Stimulated activated effector memory CD8-positive, alpha-beta T cell treated with anti-CD3 and anti-CD28 coated beads, Interleukin-12 subunit alpha, Interleukin-12 subunit beta, amount 100 ng/mL, for 72 hours (primary cell): ENCODE results near the gene CPA4.

Experiments
- ATAC-seq: fragments of 150-1000 bp; cut with Tn5 transposase; 2 replicates; pipeline ENCODE4 v1.10.0; 2021
- DNase-seq, 2 donors: peaks; one replicate each; pipeline ENCODE4 v3.0.0; 2021 to 2022; ENCODE audit warnings: low spot score in 2 of 2
- H3K27ac Mint-ChIP-seq: one replicate; pipeline ENCODE4 v1.8.0; 2022; ENCODE audit warnings: mild to moderate bottlenecking, mixed read lengths
- H3K36me3 Mint-ChIP-seq: one replicate; pipeline ENCODE4 v1.8.0; 2022; ENCODE audit warnings: mild to moderate bottlenecking, mixed read lengths
- H3K4me1 Mint-ChIP-seq: one replicate; pipeline ENCODE4 v1.8.0; 2022; ENCODE audit warnings: mixed read lengths
- H3K4me3 Mint-ChIP-seq: one replicate; pipeline ENCODE4 v1.8.0; 2022; ENCODE audit warnings: mild to moderate bottlenecking, mixed read lengths
- H3K9me3 Mint-ChIP-seq: one replicate; pipeline ENCODE4 v1.8.0; 2022; ENCODE audit warnings: mixed read lengths

The CPA4 gene

DNA sequence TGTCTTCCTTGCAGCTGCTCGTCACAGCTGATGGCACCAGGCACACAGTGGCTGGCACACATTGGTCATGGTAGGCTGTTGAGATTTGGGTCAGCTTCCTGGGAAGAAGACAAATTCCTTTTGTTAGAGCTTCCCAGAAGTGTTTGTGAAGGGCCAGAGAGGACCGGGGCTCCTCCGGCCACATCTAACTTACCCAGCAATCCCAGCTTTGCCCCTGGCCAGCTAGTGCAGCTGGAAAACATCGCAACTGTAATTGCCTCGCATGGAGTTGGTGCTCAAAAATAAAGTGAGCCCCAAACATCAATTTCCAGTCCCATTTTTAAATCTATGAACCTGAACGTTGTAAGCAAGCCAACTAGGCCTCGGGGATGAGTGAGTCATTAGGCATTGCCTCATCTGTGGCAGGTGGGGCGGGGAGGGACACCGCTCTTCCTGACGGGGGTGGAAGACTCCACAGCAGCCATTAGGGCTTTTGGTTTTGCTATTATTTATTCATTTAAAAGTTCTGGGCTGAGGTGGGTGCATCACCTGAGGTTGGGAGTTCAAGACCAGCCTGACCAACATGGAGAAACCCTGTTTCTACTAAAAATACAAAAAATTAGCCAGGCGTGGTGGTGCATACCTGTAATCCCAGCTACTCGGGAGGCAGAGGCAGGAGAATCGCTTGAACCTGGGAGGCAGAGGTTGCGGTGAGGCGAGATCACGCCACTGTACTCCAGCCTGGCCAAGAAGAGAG, 64.1 kb downstream of the CPA4 start:
- H3K9me3 Mint-ChIP-seq: peaks cover 15% of the 10 kb centered on the region
- ATAC-seq: no peak
- H3K27ac Mint-ChIP-seq: no peak overlapping the region
- no peaks in the 10 kb centered on the region for H3K4me1 Mint-ChIP-seq
- H3K4me3 Mint-ChIP-seq: no peak overlapping the region
- no peak for DNase-seq
- no peaks in the 10 kb centered on the region for H3K36me3 Mint-ChIP-seq

DNA sequence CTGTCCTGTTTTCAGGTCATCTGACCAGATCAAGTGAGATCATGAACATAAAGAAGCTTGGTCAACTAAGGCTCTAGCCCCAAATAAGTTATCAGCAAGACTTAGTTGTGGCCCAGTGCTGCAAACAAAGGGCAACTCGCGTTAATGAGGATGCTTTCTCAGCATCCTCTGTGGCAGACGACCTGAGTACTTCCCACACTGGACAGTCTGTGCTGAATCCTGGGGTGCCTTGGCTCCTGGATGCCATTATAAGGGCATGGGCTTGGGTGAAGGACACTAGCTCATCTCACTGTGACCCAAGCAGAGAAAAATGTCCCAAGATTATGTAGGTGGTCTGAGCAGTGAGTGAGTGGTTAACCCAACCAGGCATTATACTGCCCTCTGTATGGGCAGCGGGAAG, 65.5 kb downstream of the CPA4 start:
- peaks cover 10% of the 10 kb centered on the region for H3K4me1 Mint-ChIP-seq
- ATAC-seq: no peak
- no peak overlapping the region for H3K4me3 Mint-ChIP-seq
- H3K9me3 Mint-ChIP-seq: peaks cover 15% of the 10 kb centered on the region
- H3K36me3 Mint-ChIP-seq: no peaks in the 10 kb centered on the region
- no peak overlapping the region for H3K27ac Mint-ChIP-seq
- DNase-seq: no peak

DNA sequence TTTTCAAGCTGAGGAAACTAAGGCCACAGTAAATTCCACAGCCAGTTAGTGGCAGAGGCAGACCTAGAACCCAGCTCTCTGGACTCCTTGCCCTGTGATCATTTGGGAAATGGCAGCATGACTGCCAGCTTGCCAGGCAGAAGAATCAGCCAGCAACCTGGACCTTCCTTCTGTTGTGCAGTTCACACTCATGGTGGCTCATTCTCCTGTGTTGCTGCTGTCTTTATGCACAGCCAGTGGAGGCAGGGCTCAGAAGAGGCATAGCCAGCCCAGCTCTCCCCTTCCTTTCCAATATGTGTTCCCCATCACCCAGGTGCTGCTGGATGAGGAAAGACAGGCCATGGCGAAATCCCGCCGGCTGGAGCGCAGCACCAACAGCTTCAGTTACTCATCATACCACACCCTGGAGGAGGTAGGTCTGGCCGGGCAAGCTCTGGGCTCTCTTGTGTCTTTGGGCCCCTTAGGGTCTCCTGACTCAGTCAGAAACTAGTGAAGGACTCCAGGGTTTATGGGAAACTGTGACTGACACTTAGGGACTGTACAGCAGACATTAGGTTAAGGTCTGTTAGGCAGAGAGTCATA, 66.4 kb downstream of the CPA4 start:
- peaks cover 15% of the 10 kb centered on the region for H3K4me1 Mint-ChIP-seq
- ATAC-seq: peak; percentile 31
- H3K36me3 Mint-ChIP-seq: no peaks in the 10 kb centered on the region
- no peak overlapping the region for H3K4me3 Mint-ChIP-seq
- peaks cover 15% of the 10 kb centered on the region for H3K9me3 Mint-ChIP-seq
- DNase-seq: no peak
- no peak overlapping the region for H3K27ac Mint-ChIP-seq

DNA sequence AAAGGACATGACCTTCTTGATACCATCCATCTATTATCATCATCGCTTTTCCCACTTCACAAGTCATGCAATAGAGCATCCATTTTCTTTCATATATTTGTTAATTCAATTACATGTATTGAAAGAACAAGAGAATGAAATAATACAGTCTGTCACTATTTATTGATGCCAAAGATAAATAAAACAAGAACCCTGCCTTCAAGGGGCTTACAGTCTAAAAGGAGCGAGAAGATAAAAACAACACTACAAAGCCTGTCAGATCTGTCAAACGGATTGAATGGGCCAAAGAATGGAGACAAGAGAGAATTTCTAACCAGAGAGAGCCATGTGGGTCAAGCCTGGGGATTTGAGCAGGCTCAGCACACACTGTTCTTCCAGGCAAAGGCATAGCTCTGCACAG, 67.6 kb downstream of the CPA4 start:
- DNase-seq (no peak), ATAC-seq (no peak)
- H3K36me3 Mint-ChIP-seq: no peaks in the 10 kb centered on the region
- H3K27ac Mint-ChIP-seq: no peak overlapping the region
- no peak overlapping the region for H3K4me3 Mint-ChIP-seq
- peaks cover 15% of the 10 kb centered on the region for H3K4me1 Mint-ChIP-seq
- peaks cover 15% of the 10 kb centered on the region for H3K9me3 Mint-ChIP-seq

DNA sequence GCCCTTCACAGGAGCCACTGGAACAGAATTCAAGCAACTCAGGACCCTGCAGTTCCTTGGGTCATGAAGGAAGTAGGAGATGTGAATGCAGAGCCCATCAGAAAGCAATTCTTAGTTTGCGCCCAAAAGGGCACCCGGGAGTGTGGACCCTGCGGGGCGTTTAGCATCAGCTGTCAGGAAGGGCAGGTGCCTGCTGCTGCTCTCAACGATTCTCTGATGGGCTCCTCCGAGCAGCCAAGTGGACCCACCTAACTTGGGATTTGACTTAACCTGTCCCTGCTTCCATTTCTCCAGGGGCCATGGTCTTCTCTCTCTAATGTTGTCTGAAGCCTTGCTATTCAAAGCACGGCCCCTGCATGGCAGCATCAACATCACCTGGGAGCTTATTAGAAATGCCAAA, 68.7 kb downstream of the CPA4 start:
- Mint-ChIP-seq H3K27ac (no peak overlapping the region), H3K36me3 (no peaks in the 10 kb centered on the region), H3K9me3 (peaks cover 15% of the 10 kb centered on the region), H3K4me1 (peaks cover 15% of the 10 kb centered on the region), H3K4me3 (no peak overlapping the region)
- DNase-seq (no peak), ATAC-seq (no peak)

DNA sequence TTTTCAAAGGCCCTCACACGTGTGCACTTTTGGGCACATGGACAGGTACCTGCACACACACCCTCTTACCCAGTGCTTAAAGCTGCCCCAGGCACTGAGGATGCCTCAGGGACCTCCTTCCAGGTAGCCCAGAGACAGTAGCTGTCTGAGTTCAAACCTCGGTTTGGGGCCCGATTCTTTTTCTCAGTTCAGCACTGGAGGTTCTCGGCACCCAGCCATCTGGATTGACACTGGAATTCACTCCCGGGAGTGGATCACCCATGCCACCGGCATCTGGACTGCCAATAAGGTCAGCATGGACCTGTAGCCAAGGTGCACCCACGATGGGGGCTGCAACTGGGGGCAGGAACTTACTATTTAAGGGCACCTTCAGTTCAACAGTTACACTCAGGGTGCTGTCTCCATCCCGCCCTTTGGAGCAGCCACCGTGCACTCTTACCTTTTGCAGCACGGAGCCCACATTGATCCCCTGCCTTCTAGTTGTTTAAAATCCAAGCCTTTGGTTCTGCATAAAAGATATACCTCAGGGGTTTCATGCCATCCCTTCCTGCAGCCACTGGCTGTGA, 69.4 kb downstream of the CPA4 start:
- H3K4me1 Mint-ChIP-seq: peaks cover 15% of the 10 kb centered on the region
- H3K4me3 Mint-ChIP-seq: no peak overlapping the region
- H3K36me3 Mint-ChIP-seq: no peaks in the 10 kb centered on the region
- H3K27ac Mint-ChIP-seq: no peak overlapping the region
- peaks cover 15% of the 10 kb centered on the region for H3K9me3 Mint-ChIP-seq
- DNase-seq: no peak
- ATAC-seq: no peak

DNA sequence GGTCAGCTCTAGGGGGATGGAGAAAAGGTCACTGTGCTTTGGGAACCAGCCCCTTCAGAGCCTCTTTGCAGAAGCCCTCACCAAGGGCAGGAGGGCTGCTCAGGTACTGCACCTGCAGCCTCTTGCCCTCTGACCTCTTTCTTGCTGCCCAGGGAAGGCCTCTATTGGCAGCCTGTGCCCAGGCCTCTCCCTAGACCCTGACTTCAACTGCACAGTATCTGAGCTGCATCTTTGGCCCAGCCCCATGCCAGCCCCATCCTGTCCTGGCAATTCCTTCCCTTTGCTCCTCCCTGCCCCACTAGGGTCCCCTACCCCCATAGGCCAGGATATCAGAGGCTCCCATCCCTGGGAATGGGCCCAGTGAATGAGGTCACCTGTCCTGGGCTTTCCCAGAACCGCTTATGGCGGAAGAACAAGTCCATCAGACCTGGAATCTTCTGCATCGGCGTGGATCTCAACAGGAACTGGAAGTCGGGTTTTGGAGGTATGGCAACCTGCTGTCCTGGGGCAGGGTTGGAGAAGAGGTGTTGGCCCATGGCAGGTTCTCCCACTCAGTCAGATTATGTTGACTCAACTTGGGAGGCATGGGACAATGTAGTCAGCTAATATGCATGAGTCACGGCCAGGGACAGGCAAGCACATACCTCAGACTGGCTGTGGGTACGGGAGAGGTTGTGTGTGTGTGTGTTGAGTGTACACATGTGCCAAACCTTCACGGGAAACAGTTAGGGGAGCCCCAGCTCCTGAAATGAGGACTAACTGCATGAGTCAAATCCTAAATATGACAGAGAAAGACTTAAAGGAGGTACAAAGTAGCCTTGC, 70.3 kb downstream of the CPA4 start:
- DNase-seq (peak; percentile 19 to 74), ATAC-seq (peak; percentile 97)
- Mint-ChIP-seq H3K4me3 (peak overlapping the region; percentile 17), H3K9me3 (peaks cover 15% of the 10 kb centered on the region), H3K4me1 (peaks cover 15% of the 10 kb centered on the region), H3K36me3 (no peaks in the 10 kb centered on the region), H3K27ac (peak overlapping the region; percentile 79)

DNA sequence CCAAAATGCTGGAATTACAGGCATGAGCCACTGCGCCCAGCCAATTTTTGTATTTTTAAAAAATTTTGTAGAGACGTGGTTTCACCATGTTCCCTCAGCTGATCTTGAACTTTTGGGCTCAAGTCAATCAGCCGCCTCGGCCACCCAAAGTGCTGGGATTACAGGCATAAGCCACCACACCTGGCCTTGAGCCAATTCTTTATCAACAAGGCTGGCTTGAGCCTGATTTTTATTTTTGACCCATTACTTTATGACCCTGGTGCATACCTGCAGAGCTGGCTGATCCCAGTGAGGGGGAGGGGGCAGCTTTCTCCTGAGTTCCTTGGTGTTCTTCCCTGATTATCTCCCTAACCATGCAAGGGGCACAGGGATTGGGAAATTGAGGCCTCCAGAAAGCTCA, 71.5 kb downstream of the CPA4 start:
- ATAC-seq (no peak), DNase-seq (no peak)
- H3K36me3 Mint-ChIP-seq: no peaks in the 10 kb centered on the region
- H3K4me3 Mint-ChIP-seq: no peak overlapping the region
- H3K4me1 Mint-ChIP-seq: peaks cover 24% of the 10 kb centered on the region
- H3K27ac Mint-ChIP-seq: no peak overlapping the region
- H3K9me3 Mint-ChIP-seq: peaks cover 7% of the 10 kb centered on the region

DNA sequence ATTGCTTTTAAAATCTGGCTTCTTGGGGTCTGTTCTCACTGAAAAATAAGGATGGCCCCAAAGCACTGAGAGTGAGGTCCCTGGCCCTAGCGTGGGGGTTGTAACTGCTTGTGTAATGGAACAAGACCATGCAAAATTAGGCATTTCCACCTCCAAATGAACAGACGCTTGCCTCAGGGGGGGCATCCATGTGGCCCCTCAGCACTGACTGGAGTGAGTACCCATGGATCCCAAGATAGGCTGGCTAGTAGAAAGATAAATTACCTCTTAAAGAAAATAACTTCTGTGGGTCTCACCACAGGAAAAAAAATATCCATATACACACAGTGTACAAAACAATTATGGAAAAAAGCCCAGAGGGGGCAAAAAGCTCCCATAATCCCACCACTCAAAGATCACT, 72.1 kb downstream of the CPA4 start:
- H3K27ac Mint-ChIP-seq: peak overlapping the region; percentile 23
- ATAC-seq (no peak), DNase-seq (no peak)
- peak overlapping the region; percentile 57 for H3K4me3 Mint-ChIP-seq
- H3K36me3 Mint-ChIP-seq: no peaks in the 10 kb centered on the region
- peaks cover 27% of the 10 kb centered on the region for H3K4me1 Mint-ChIP-seq
- H3K9me3 Mint-ChIP-seq: peaks cover 3% of the 10 kb centered on the region

DNA sequence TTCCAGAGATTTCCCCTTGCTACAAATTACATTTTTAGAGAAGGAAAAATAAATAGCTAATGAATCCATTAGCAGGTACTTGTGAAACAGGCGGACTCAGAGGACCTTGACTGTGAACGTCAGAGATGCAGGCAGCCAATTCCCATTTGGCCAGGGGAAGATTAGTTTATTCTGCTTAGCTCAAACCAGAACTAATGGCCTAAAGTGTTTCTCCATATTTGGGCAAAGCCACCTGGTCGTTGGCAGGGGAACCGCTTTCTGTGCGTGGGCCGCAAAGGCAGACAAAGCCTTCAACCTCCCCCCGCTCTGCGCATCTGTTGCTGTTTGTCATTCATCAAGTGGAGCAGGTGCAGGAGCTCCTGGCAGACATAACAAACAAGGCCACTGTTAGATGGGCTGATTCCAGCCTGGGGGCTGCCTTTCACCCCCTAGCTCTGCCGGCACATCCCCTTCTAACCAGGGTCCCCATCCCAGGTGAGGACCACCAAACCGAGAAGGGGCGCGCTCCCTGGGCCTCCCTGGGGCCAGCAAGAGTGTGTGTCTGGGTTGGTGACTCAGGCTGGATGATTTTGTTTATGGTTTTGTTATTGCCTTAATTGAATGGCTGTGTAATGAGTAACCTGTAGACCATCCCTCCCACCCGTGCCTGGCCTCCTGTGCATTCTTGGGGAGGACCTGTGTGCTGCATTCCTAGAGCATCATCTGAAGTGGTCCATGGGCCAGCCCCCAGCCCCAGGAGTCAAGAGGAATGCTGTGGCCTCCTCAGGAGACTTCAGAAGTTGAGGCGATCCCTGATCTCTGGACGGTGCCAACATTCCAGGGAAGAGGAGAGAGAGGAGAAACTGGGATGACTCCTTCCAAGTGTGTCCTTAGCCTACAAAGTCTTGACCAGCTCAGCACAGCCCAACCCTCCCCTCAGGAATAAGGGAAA, 72.8 kb downstream of the CPA4 start:
- Mint-ChIP-seq H3K4me1 (peaks cover 27% of the 10 kb centered on the region), H3K4me3 (peak overlapping the region; percentile 57)
- no peak for DNase-seq

DNA sequence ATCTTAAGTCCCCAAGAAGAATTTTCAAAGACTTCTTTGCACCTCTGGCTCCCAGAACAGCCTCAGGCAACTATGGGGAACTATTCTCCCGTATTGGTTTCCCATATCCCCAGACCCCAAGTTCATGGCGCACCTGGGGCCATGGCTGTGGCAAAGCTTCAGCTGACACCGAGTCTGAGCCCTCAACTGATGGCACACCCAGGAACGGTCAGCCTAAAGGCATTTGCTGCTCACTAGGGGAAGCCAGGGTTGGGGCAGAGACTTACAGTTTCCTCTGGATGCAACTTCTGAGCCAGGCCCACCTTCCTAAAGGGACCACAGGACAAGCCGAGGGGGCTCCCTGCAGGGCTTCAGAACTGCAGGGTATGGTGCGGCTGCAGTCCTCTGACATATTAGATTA, 73.6 kb downstream of the CPA4 start:
- peak overlapping the region; percentile 23 for H3K27ac Mint-ChIP-seq
- H3K9me3 Mint-ChIP-seq: no peaks in the 10 kb centered on the region
- H3K4me1 Mint-ChIP-seq: peaks cover 27% of the 10 kb centered on the region
- ATAC-seq (no peak), DNase-seq (no peak)
- no peaks in the 10 kb centered on the region for H3K36me3 Mint-ChIP-seq
- peak overlapping the region; percentile 57 for H3K4me3 Mint-ChIP-seq

More for the DNA sequence above, 72.8 kb downstream of the CPA4 start:
- ATAC-seq: peak; percentile 27
- H3K36me3 Mint-ChIP-seq: no peaks in the 10 kb centered on the region
- H3K9me3 Mint-ChIP-seq: no peaks in the 10 kb centered on the region
- H3K27ac Mint-ChIP-seq: peak overlapping the region; percentile 23

DNA sequence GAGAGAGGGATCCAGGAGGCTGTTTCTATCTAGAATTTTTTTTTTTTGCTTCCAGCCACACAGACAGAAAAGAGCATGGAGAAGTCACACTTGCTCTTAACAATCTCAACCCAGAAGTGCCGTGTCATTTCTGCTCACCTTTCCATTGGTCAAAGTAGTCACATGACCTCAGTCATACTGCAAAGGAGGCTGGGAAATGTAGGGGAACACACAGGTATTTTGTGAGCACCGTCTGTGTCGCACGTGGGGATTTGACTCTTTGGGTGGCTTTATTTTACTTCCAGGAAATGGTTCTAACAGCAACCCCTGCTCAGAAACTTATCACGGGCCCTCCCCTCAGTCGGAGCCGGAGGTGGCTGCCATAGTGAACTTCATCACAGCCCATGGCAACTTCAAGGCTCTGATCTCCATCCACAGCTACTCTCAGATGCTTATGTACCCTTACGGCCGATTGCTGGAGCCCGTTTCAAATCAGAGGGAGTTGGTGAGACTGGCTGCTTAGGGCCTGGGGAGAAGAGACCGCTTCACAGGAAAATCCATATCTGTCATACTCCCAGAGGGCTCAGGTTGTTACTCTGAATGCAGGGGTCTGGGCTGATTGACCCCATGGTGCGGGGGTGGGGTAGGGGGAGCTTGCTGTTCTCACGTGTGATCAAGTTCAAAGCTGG, 74.3 kb downstream of the CPA4 start:
- DNase-seq (no peak), ATAC-seq (no peak)
- Mint-ChIP-seq H3K27ac (no peak overlapping the region), H3K4me1 (peaks cover 27% of the 10 kb centered on the region), H3K9me3 (no peaks in the 10 kb centered on the region), H3K4me3 (peak overlapping the region; percentile 57), H3K36me3 (no peaks in the 10 kb centered on the region)

DNA sequence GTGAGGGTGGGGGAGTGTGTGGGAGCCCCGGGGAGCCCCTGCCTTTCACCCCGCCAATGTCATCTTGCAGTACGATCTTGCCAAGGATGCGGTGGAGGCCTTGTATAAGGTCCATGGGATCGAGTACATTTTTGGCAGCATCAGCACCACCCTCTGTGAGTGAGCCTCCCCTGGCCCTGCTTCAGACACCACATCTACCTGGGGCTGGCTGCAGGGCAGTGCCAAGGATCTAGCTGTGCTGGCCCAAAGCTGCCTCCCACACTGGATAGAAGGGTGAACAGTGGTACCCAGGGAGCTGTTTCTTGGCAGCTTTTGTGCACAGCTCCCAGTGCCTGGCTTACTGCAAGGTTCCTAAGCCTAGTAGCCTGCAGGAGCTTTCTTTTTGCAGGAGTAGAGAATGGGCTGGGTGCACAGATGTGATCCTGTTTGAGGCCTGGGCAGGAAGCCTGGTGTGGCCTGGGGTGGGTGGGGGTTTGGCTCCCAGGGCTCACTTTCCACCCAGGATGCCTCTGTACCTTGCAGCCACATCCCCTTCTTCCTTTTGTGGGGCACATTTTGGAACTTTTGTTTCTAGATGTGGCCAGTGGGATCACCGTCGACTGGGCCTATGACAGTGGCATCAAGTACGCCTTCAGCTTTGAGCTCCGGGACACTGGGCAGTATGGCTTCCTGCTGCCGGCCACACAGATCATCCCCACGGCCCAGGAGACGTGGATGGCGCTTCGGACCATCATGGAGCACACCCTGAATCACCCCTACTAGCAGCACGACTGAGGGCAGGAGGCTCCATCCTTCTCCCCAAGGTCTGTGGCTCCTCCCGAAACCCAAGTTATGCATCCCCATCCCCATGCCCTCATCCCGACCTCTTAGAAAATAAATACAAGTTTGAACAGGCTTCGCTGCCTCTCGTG, 75.1 kb downstream of the CPA4 start:
- Mint-ChIP-seq H3K4me3 (peak overlapping the region; percentile 57), H3K9me3 (no peaks in the 10 kb centered on the region), H3K36me3 (no peaks in the 10 kb centered on the region), H3K27ac (peak overlapping the region; percentile 48), H3K4me1 (peaks cover 21% of the 10 kb centered on the region)
- no peak for DNase-seq
- ATAC-seq: no peak
